Activated CD4-positive, CD25-positive, alpha-beta regulatory T cell treated with anti-CD3 and anti-CD28 coated beads, Interleukin-2, amount 50 U/mL, for 24 hours (primary cell): ENCODE results near the gene GBP3.
A peak's percentile ranks its signal among the peaks of the same experiment; 100 is the strongest.
"Not testable (repeated sequence)": the region's sequence is repeated elsewhere in the genome, so short reads cannot be mapped to it uniquely, and the experiment has no call there.

Experiments used
- ATAC-seq, 2 donors: fragments of 150-1000 bp; cut with Tn5 transposase; one replicate each; pipeline ENCODE4 v1.10.0; 2021; ENCODE audit warnings: mild to moderate bottlenecking in 1 of 2, moderate library complexity in 1 of 2

Gene GBP3

GRCh38 chr1:89041119-89041641, 18.5 kb upstream of the GBP3 start:
- ATAC-seq = peak; percentile 92 to 97

- ATAC-seq = no peak
Observed at GRCh38 chr1:89040315-89040626, 17.6 kb upstream of the GBP3 start.

- ATAC-seq = no peak
Observed at GRCh38 chr1:89037186-89037585, 14.5 kb upstream of the GBP3 start.

- ATAC-seq = peak; percentile 61 to 75
Observed at GRCh38 chr1:89035080-89035479, 12.4 kb upstream of the GBP3 start.

- ATAC-seq = not testable (repeated sequence)
Observed at GRCh38 chr1:89034004-89034403, 11.3 kb upstream of the GBP3 start.

GRCh38 chr1:89029051-89029450, 6.4 kb upstream of the GBP3 start:
- peak in 1 of 2 donors; percentile 50 for ATAC-seq

GRCh38 chr1:89025928-89026327, 3.3 kb upstream of the GBP3 start:
- peak; percentile 59 to 76 for ATAC-seq

- no peak for ATAC-seq
Observed at GRCh38 chr1:89023026-89023425, 360 bp upstream of the GBP3 start.

GRCh38 chr1:89018318-89018717, 4.3 kb downstream of the GBP3 start:
- ATAC-seq = not testable (repeated sequence)

- ATAC-seq = no peak
Observed at GRCh38 chr1:89008511-89008910, 14.2 kb downstream of the GBP3 start.

- no peak for ATAC-seq
Observed at GRCh38 chr1:89005286-89006151, 17.1 kb downstream of the GBP3 start.

- ATAC-seq = not testable (repeated sequence)
Observed at GRCh38 chr1:89002176-89002575, 20.5 kb downstream of the GBP3 start.

GRCh38 chr1:89001510-89001909, 21.2 kb downstream of the GBP3 start:
- peak in 1 of 2 donors; percentile 47 for ATAC-seq

- ATAC-seq = peak; percentile 70 to 89
Observed at GRCh38 chr1:88998716-88999115, 23.9 kb downstream of the GBP3 start.

GRCh38 chr1:88990426-88990825, 32.2 kb downstream of the GBP3 start:
- ATAC-seq = no peak

- ATAC-seq = peak; percentile 49 to 54
Observed at GRCh38 chr1:88985692-88986091, 37.0 kb downstream of the GBP3 start.

GRCh38 chr1:88985032-88985431, 37.6 kb downstream of the GBP3 start:
- ATAC-seq = peak; percentile 69 to 70

GRCh38 chr1:88984569-88984968, 38.1 kb downstream of the GBP3 start:
- no peak for ATAC-seq

- ATAC-seq = peak; percentile 31 to 36
Observed at GRCh38 chr1:88983791-88984559, 38.7 kb downstream of the GBP3 start.

GRCh38 chr1:88982055-88982454, 40.6 kb downstream of the GBP3 start:
- ATAC-seq = no peak

- ATAC-seq = not testable (repeated sequence)
Observed at GRCh38 chr1:88981506-88981905, 41.2 kb downstream of the GBP3 start.

GRCh38 chr1:88980870-88981269, 41.8 kb downstream of the GBP3 start:
- no peak for ATAC-seq

- no peak for ATAC-seq
Observed at GRCh38 chr1:88979749-88980116, 42.9 kb downstream of the GBP3 start.
